HTR-8/SVneo (cell line): ENCODE results near the gene SRPK1.

Source experiments
- DNase-seq: peaks from one replicate; pipeline ENCODE4 v3.0.0; 2011; ENCODE audit warnings: low spot score, mixed read lengths; ENCODE audit not compliant: insufficient read length
- FAIRE-seq: peaks from 2 replicates; lab custom pipeline; 2011; peaks lifted over from hg19 to GRCh38; lab: Jason Lieb, UNC

The SRPK1 gene

GRCh38 chr6:35831257-35832007, 89.5 kb downstream of the SRPK1 start:
- no peak for DNase-seq
- no peak for FAIRE-seq

GRCh38 chr6:35829306-35829705, 91.6 kb downstream of the SRPK1 start:
- FAIRE-seq (no peak), DNase-seq (no peak)

- FAIRE-seq: no peak
- DNase-seq: no peak
These were observed 96.2 kb downstream of the SRPK1 start for GRCh38 chr6:35824552-35825192.

- DNase-seq (no peak), FAIRE-seq (no peak)
These were observed 97.3 kb downstream of the SRPK1 start for GRCh38 chr6:35823601-35824000.

- FAIRE-seq (no peak), DNase-seq (no peak)
These were observed 103.4 kb downstream of the SRPK1 start for GRCh38 chr6:35817515-35817914.

- DNase-seq (no peak), FAIRE-seq (no peak)
These were observed 109.3 kb downstream of the SRPK1 start for GRCh38 chr6:35811699-35811995.

- FAIRE-seq (peak; percentile 77), DNase-seq (no peak)
These were observed 109.8 kb downstream of the SRPK1 start for GRCh38 chr6:35810971-35811698.

- FAIRE-seq: no peak
- DNase-seq: no peak
These were observed 111.1 kb downstream of the SRPK1 start for GRCh38 chr6:35809809-35810208.

- no peak for FAIRE-seq
- no peak for DNase-seq
These were observed 112.2 kb downstream of the SRPK1 start for GRCh38 chr6:35808688-35809087.

GRCh38 chr6:35804996-35805736, 115.7 kb downstream of the SRPK1 start, which contains the start of gene LHFPL5:
Gene LHFPL5 (plus strand): TSS chr6:35805352. CDS start chr6:35805671, 319 bp downstream.
- FAIRE-seq (no peak), DNase-seq (peak; percentile 79)

GRCh38 chr6:35801148-35801547, 119.8 kb downstream of the SRPK1 start:
- DNase-seq: no peak
- FAIRE-seq: no peak

GRCh38 chr6:35798706-35799105, 122.2 kb downstream of the SRPK1 start:
- DNase-seq: no peak
- FAIRE-seq: no peak

- DNase-seq (no peak), FAIRE-seq (peak; percentile 23)
These were observed 122.9 kb downstream of the SRPK1 start for GRCh38 chr6:35797837-35798526.

GRCh38 chr6:35796236-35796635, 124.7 kb downstream of the SRPK1 start:
- DNase-seq (no peak), FAIRE-seq (no peak)

- FAIRE-seq (peak; percentile 86), DNase-seq (no peak)
These were observed 125.3 kb downstream of the SRPK1 start for GRCh38 chr6:35795453-35796071.

GRCh38 chr6:35794536-35795452, 126.1 kb downstream of the SRPK1 start:
- no peak for DNase-seq
- peak; percentile 46 for FAIRE-seq

- DNase-seq (no peak), FAIRE-seq (no peak)
These were observed 130.2 kb downstream of the SRPK1 start for GRCh38 chr6:35790683-35791082.

- no peak for FAIRE-seq
These were observed 132.4 kb downstream of the SRPK1 start for GRCh38 chr6:35788423-35788982.

More at GRCh38 chr6:35788423-35788982, 132.4 kb downstream of the SRPK1 start:
- no peak for DNase-seq
